ENCODE measurements around the gene PDE4B.
A peak's percentile ranks its signal among the peaks of the same experiment; 100 is the strongest.

Gene PDE4B

DNA sequence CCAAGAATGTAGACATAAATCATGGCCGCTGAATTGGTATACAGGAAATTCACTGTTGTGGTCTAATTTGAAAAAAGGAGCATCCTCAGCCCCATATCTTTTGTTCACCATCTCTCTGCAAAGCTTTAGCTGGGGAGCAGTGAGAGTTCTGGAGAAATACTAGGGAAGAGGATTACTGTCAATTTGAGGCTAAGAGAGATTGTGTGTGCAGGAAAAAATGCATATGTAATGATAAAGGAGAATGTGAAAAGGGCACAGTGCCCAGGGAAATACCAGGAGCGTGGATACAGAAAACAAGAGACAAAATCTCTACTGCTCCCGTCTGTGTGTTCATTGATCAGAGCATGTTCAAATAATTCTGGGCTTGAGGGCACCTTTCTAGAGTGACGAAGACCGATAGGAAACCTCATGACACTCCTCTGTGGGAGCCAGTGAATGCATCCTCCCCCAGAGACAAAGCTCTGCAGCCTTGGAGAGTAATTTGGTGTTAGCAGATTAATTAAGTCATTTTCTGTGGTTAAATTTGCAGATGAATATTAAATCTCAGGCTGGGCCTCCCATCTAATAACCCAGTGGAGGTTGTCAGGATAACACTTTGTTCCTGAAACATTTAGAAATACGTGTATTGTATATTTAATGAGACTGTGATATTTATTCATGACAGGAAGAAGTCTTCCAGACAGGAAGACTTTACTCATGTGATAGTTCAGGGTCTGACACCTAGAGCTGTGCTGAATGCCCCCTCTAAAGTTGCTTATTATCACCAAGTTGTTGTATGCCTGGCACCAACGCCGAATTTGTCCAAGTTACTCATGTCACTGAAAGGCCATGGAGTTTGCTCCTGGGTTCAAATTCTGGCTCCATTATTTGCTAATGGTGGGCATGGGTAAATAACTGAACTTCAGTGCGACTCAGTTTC lies 453.9 kb downstream of the PDE4B start:
- DNase-seq: no peak

DNA sequence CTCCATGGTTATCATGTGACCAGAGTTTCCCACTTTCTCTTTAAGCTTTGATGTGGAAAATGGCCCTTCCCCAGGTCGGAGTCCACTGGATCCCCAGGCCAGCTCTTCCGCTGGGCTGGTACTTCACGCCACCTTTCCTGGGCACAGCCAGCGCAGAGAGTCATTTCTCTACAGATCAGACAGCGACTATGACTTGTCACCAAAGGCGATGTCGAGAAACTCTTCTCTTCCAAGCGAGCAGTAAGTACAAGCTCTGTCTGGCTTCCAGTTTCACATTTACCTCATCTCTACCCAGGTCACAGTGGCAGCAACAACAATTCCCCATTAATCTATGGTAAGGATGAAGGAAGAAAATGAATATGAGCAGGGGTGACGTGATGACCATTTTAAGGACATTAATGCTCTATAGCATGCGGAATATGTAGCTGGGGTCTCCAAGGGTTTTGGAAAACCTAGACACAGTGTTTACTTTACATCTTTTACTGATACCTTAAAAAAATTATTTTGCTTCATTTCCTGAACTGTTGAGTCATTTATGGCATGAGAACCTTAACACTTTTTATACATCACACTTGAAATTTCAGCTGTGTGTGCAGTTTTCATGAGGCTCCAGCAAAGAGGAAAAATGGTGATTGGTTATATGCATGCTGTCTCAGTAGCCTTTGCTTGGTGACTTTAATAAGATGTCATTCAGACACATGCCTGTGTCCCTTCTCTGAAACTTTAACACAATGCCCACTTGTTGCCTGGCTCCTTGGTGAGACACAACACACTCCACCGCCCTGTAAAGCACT lies 454.9 kb downstream of the PDE4B start:
- DNase-seq: peak; percentile 9

DNA sequence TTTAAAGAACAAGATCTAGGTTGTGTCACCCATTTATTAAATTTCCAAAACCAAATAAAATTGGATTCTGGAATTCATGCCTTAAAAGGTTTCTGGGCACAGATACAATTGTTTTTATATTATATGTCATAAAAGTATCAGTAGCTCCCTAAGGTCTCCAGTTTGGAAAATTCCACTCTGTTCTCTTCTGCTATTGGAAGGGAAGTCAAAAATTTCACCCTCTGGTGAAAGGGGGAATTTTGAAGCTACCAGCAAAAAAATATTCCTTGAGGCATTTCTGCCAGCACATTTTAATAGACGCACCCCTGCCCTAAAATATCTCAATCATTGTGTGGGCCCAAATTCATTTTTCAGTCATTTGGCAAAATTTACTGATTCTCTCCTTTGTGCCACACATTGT lies 455.6 kb downstream of the PDE4B start:
- no peak for DNase-seq

DNA sequence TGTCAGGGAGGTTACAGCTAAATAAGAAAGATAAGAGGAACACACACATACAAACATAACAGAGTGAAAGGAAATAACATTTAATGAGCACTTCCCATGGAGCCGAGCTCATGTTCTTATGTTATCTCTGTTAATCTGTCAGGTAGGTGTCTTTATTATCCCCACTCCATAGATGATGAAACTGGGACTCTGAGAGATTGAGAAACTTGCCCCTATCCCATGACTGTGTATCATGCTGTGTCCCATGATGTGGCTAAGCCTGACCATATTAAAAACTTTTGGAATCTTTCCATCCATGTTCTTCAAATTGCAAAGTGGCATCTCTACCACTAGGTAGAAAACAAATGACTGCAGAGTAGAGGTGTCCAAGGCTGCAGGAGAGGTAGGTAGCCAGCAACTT lies 456.1 kb downstream of the PDE4B start:
- DNase-seq: no peak

DNA sequence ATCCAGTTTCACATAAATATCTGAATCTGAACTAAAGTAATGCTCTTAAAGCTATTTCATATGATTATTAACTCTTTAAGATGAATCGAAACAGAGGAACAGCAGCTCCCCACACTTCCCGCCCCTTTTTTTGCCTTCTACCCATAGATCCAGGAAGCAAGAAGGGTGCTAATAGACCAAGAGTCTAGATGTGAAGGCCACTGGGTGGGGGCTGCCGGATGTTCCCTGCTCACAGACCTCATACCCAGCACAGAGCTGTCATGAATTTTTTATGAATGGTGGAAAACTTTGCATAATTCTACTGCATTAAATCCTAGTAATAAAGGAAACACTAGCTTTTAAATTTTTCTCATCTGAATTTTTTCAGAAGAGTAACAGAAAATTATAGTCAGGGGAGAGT lies 457.4 kb downstream of the PDE4B start:
- no peak for DNase-seq

DNA sequence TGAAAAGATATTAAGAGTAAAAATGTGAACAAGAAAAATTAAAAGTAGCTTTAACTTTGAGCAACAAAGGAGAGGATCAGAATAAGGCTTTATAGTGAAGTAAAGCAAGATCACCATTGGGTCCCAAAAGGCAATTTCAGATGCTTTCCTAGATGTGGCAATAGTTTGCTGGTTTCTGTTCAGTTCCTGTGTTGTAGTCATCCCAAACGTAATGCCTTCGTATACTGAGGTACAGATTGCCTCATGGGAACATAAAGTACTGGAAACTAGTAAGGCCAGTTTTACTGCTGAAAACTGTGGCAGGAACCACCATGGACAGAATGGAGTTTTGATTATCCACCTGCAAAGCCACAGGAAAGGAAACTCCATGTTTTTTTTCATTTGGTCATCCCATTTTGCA lies 457.8 kb downstream of the PDE4B start:
- no peak for DNase-seq

DNA sequence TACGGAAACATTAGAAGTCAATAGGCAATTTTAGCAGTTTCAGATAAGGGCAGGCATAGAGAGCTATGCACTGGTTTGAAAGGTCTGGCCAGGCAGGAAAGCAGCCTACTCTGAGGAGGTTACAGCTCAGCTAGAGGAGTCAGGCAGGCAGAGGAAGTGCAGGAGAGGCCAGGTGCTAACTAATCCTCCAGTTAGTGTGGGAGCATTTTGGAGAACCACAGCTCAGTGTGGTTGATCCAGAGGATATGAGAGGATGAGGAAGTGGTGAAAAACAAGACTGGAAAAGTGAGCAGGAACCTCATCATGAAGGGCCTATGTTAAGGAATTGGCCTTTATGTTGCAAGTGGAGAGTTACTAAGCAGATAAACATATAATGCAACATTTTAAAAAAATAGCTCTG lies 458.9 kb downstream of the PDE4B start:
- no peak for DNase-seq

DNA sequence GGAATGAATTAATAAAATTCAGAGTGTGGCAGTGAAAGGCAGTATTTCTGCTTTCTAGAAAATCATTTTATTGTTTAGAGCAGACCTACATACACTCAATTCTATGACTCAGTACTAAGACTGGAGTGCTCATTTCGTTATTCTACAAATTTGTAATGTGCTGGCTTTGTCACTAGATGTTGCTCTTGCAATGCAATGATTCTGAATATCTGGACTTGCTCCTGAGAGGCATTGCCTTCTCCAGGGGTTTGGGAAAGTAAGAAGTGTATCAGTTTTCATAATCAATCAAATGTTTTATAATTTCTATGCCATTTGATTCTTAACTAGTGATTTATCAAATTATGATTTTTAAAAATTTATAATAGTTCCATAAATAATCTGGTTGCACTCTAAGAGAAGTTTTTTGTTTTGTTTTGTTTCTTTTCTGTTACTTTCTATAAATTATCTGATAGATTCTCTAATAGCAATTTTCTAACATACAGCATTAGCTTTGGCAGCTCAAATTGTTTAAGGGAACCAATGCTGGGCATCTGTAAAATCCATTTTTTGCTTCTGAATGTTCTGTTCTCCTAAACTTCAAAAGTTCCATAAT lies 460.7 kb downstream of the PDE4B start:
- no peak for DNase-seq

DNA sequence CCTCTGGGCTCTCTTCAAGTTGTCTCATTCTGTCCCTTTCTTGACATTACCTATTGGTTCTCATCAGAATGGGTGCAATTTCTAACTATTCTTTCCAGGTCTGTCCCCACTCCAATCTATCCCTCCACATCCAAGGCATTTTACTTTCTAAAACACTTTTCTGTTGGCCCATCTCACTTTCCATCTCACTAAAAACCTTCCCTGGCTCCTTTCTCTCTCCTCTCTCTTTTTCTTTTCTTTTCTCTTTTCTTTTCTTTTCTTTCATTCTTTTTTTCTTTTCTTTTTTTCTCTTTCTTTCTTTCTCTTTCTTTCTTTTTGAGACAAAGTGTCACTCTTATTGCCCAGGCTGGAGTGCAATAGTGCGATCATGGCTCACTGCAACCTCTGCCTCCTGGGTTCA lies 462.1 kb downstream of the PDE4B start:
- no peak for DNase-seq

DNA sequence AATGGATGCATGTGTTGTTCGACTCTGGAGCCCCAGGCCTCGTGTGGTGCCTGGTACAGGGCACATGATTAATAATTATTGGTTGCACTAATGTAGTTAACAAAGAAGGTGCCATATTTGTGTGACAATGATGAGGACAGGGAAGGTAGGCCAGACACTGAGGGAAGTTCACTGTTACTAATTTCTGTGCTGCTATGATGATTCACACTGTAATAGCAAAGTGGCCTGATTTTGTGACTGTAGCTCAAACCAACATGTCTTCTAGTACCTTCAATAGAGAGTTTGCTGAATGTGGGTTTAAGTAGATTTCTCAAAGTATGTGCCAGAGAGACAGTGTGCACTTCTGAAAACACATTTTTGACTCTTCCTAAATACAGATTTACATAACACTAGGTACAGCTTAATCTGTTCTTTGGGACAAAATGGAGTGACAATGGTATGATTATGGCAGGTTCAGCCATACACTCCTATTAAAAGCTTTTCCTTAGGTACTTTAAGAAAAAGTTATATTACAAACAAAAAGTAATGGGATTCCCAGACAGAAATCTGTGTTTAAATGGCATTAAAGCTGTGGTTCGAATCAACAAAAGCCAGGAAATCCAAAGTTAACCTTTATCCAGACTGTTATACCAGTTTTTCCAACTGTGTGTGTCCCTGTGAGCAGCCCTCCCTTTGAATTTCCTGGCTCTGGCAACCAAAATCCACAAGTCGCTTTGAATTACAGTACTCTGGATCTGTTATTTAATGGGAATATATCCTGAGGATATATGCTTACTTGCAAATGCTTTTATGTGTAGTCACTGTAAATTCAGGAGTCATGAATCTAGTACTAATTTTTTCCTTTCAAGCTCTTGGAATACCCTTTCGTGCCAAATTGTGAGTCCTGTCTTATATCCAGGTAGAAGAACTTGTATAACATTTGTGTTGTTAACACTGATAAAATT lies 464.2 kb downstream of the PDE4B start:
- DNase-seq: no peak

DNA sequence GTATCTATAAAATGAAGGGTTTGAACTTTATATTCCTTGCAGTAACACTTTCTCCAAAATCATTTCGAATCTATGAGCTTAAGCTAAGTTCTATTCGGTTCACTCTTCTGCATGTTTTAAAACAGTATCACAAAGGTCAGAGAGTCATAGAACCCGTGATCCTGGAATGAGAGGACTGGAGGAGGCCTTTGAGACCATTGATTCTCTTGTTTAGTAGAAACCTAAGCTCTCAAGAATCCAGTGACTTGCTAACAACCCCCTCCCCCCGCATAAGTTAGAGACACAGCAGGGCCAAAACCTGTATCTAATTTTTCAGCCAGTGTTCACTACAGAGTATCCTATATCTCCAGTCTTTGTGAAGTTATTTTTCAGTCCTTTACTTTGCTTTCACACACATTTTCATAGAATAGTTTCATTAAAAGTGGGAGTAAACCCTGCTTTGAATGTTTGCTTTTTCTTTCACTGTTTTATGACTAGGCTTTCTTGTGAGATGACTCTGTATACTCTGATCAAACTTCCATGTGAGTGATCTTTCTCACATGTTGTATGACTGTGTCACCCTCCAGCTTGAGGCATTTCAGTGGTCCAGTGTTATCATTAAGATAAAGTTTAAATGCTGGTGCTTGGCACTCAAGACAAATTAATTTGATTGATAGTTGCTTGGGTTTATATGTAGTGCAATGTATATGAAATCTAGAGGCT lies 465.9 kb downstream of the PDE4B start:
- DNase-seq: no peak

DNA sequence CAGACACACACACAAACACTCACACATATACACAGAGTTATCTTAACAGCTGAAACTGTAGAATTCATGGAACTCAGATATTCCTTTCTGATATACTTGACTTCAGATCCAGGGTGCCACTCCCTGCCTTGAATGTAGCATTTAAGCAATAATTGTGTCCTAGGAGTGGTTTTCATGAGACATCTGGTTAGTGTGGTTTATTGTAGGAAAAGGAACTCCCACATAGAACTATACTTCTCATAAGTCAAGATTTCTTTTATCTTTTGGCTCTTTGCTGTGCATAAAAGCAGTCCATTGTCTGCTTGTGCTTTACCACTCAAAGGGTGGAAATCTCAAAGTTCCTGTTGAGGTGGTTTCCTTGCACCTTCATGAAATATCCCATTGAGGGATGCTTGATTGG lies 468.7 kb downstream of the PDE4B start:
- no peak for DNase-seq

DNA sequence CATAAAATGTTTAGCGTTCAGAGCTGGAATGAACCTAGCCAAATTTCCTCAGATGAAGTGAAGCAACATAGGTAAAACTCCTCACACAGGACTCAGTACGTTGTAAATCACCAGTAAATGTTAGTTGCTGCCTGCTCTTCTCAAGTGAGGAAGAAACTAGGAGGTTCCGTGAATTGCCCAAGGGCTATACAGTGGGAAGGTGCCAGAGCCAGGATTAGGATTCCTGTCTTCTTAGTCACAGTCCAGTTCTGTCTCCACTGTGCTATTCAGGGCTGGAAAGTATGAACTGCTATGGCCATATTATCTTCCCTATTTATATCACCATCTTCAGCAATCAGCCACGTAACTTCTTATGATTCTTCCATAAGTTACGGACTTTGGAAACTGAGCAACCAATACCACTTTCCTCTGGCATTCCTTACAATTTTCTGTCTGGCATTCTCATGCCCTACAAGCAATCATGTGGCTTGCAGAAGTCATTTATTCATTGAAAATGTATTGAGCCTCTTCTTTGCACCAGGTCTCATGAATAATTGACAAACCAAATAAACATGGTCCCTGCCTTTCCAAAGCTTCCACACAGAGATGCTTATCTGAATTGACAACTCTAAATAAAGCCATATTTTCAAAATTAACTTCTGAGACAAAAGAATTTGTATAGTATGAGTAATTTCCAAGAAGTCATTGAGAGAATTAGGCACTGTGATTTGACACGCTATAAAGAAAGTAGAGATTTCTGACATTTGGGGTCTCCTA lies 469.7 kb downstream of the PDE4B start:
- DNase-seq: no peak

DNA sequence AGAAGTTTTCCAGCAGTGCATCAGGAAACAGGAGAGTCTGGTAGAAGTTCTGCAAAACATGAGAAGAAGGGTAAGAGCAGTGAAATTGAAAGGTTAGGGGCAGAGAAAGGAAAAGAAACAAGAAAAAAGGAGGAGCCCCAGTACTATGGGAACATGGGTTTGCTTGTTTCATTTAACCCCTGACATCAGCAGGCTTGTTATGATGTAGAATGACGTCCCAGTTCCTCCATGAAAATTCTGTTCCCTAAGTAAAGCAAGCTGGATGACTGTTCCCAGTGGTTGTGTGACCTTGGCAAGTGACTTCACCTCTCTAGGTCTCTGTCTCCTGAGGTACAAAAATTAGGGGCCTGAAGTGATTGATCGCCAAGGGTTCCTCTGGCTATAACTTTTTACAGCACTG lies 472.6 kb downstream of the PDE4B start:
- DNase-seq: no peak

DNA sequence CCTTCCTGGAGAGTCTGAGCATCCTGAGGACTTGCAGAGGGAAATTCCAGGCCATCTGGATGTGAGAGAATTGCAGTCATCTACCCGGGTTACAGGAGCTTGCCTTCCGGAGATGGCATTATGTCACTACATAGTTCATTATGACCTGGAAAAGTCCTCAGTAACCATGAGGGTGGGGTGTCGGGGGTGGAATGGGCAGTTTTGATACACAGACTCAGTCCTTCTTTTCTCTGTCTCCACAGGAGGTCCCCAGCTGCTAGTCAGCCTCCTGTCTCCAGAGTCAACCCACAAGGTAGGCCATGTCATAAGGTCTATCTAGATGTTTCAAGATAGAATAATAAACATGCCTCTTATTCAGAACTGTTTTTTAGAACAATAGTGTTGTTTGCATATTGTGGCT lies 473.1 kb downstream of the PDE4B start:
- DNase-seq: no peak

DNA sequence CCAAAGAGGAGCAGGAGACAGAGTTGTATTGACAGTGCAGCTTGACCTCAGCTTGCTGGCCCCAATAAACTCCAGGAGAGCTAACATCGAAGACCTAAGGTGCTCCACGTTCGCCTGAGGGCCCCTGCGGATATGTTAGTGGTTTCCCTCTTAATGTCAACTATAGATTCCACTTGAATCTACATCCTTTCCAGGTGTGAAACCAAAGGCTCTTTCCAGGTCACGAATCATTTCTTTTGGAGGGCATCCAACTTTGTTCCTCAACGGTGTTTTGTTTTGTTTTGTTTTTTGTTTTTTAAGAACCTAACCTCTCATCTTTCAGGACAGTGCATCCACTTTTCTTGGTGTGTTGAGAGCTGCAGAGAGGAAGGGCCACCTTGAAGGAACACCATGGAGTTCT lies 473.7 kb downstream of the PDE4B start:
- DNase-seq: no peak

DNA sequence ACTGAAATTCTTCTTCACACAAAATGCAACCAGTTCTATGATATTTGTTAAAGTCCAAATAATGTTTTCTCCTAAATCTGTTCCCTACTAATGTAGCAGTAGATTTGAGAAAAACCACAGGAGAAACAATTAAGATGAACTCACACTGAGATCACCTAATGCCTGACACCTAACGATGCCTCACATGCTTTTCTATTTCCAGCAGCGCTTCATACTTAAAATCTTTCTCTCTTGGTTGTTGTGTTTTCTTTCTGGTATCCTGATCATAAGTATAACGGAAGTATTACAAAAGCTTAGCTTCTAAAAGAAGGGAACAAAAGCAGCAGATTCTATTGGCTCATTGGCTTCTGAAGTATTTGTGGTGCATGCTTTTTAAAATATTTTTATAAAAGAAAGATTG lies 474.1 kb downstream of the PDE4B start:
- DNase-seq: no peak

DNA sequence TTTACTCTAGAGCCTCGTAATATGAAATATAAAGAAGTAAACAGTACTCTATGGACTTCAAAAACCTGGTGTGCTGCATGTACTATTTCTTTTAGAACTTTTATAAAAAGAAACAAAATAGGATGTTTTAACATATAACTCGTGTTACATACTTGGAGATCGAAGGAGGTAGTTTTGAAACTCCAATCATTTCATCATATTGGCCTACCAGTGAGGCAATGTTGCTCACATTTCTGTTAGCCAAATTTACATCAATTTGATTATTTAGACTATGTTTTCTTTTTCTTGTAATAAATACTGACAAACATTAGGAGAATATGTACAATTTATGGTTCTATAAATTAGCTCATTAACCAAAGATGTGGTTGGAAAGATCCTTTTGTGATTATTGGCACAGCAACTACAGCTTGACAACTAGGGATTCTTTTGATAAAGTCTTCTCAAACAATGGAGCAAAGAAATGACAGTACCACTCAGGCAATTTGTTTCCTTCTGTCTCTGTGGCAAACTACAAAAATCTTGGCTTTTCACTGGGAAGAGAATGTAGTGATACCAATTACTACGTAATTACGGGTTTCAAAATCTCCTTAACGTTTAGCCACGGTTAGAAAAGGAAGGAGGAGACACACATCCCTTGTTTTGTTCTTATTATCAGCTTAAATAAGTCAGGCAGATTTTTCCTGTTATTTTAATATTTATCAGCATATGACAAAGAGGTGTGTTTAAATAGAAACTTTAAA lies 474.7 kb downstream of the PDE4B start:
- no peak for DNase-seq

DNA sequence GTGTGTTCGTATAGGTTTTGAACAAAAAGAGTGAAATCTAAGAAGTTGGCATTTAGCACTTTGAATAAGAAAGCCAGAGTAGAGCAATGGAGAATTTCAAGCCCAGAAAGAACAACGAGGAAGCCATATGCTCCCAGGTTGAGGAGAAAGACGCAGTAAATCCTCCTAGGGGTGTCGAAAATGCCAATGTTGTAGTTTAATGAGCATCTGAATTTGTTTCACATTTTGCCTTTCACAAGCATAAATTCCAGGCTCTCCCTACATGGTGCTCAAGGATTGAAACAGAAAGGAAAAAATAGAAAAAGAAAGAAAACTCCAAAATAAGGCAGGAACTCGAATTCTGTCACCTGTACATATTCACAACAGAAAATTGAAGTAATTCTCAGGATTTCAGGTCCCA lies 476.5 kb downstream of the PDE4B start:
- DNase-seq: no peak

DNA sequence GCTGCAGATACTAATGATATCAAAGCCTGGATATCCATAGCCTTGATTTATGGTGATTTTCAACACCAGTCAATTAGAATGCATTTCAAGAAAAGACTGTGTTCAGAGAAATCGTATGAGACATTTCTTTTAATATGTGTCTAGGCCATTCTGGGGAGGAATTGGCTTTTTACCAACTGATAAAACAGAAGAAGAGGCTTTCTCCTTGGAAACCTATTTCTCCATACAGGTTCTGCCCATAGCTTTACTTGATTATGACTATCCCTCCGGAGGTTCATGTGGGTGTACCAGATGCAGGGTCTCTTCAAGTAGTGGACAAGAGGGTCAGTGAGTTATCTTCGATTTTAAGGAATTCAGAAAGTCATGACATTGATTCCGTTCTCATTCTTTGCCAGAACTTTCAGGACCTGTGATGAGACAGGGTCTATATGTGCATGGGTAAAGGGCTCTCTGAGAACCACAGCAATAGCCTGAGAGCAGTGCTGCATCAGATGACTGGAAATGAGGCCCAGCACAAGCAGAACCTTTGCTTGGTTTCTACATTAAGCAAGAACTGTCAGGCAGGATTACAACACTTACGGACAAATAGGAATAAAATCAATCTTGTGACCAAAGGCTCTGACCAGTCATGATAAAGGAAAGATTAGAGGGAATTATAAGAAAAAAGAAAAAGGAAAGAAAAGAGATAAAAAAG lies 477.6 kb downstream of the PDE4B start:
- no peak for DNase-seq
